GM12864 (cell line): ENCODE measurements around the gene EPHA7.

Experiments used
- DNase-seq: peaks from one replicate; pipeline ENCODE4 v3.0.0-alpha.2; 2011; ENCODE audit warnings: low read depth
- H3K4me3 ChIP-seq: 2 replicates; pipeline ENCODE4 v1.5.1; 2011; ENCODE audit warnings: mild to moderate bottlenecking, low read depth, low read length, control low read depth
- CTCF ChIP-seq: IDR thresholded peaks from 2 replicates; pipeline ENCODE4 v1.5.1; 2011; ENCODE audit warnings: low read depth, mild to moderate bottlenecking, moderate library complexity, low read length, control low read depth, inconsistent platforms; ENCODE audit errors: missing control alignments

Gene EPHA7

DNA sequence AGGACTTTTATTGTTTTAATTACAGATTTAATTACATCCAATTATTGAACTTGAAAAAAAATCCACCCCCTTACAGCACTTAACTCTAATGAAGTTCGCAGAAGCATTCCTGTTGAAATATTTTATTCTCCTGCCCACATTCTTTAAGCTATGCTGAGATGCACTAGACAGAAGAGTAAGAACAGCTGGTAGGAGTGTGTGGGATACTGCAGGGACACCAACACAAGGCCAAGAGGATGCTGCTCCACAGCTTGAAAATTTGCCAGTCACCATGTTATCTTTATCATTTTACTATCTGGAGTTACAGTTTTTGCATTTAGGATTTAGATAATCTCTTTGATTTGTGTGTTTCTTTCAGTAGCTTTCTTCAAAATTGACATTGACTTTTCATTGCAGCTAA lies 180.7 kb downstream of the EPHA7 start:
- no peak for DNase-seq
- TF ChIP-seq CTCF: no peak
- no peak overlapping the region for H3K4me3 ChIP-seq

GRCh38 chr6:93235775-93236174 lies 183.6 kb downstream of the EPHA7 start:
- no peak overlapping the region for H3K4me3 ChIP-seq
- no peak for TF ChIP-seq CTCF
- DNase-seq: no peak

DNA sequence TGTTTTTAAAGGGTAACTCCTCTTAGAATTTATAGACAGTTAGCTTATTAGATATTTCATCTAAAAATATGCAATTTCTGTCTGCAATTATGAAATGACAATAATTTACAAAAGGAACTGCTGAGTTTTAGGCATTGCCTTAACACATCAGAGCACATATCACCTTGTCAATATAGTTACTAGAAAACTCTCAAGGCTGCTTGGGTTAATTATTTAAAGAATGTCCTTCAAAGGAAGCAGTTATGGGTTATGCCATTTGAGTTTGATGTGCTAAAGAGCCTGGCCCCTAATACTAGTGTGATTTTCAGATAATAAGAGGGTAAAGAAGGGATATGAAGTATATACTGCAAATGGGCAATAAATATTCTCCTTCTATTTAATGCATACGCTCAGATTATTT lies 192.5 kb downstream of the EPHA7 start:
- no peak for TF ChIP-seq CTCF

GRCh38 chr6:93222071-93222851 lies 197.1 kb downstream of the EPHA7 start:
- TF ChIP-seq CTCF: no peak
- no peak overlapping the region for H3K4me3 ChIP-seq
- DNase-seq: no peak

More for the DNA sequence above, 192.5 kb downstream of the EPHA7 start:
- H3K4me3 ChIP-seq: no peak overlapping the region
- DNase-seq: no peak

GRCh38 chr6:93219447-93219846 lies 199.9 kb downstream of the EPHA7 start:
- no peak overlapping the region for H3K4me3 ChIP-seq
- no peak for DNase-seq
- TF ChIP-seq CTCF: no peak

- H3K4me3 ChIP-seq: no peak overlapping the region
- TF ChIP-seq CTCF: no peak
- DNase-seq: no peak
Measured at GRCh38 chr6:93218096-93218495, 201.3 kb downstream of the EPHA7 start.

GRCh38 chr6:93213028-93213427 lies 206.3 kb downstream of the EPHA7 start:
- no peak overlapping the region for H3K4me3 ChIP-seq
- no peak for DNase-seq
- no peak for TF ChIP-seq CTCF
